Epithelial cell of proximal tubule (primary cell): Measurements from ENCODE around the gene NAV3. TPM values are rescaled to one million over a fixed set of nuclear protein-coding genes. Genes with fewer than 3 reads are reported as not detected.
"Not testable (repeated sequence)": the region's sequence is repeated elsewhere in the genome, so short reads cannot be mapped to it uniquely, and the experiment has no call there.

Experiments
- DNase-seq: peaks from one replicate; pipeline ENCODE4 v3.0.0-alpha.2; 2011; ENCODE audit warnings: low read depth
- H3K4me3 ChIP-seq: 2 replicates; pipeline ENCODE4 v1.5.1; 2011; ENCODE audit warnings: low read depth, mild to moderate bottlenecking, low read length
- total RNA-seq: library from RNA; depleted of rRNA; stranded (reverse); fragments of >200 nt; gene quantifications from 2 replicates; pipeline ENCODE4 v1.2.3, GENCODE V29; 2015
- TF ChIP-seq, protein P1 (sequence below): conservative IDR thresholded peaks from 2 replicates; pipeline ENCODE4 v1.5.1; 2012; ENCODE audit warnings: low read depth, mild to moderate bottlenecking, low read length

The NAV3 gene
- total RNA-seq, 1 donor from 2014 or later: 15.5 TPM

DNA sequence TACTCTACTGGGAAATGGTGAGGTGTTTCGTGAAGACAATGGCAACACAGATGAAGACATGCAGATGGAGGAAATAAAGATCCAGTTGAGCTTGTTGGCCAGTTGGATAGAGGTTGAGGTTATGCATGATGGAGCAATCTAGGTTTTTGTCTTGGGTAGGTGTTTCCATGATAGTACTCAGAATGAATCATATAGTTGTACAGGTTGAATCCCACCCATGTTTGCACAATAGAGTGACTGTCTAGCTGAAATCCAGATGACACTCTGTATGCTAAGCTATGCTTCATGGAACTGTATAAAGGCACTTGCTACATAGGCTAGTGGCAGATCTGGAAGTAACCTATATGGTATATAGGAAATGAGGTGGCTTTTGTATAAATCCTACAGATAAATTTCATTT, 264.9 kb downstream of the NAV3 start:
- DNase-seq: no peak
- TF ChIP-seq, protein P1, sequence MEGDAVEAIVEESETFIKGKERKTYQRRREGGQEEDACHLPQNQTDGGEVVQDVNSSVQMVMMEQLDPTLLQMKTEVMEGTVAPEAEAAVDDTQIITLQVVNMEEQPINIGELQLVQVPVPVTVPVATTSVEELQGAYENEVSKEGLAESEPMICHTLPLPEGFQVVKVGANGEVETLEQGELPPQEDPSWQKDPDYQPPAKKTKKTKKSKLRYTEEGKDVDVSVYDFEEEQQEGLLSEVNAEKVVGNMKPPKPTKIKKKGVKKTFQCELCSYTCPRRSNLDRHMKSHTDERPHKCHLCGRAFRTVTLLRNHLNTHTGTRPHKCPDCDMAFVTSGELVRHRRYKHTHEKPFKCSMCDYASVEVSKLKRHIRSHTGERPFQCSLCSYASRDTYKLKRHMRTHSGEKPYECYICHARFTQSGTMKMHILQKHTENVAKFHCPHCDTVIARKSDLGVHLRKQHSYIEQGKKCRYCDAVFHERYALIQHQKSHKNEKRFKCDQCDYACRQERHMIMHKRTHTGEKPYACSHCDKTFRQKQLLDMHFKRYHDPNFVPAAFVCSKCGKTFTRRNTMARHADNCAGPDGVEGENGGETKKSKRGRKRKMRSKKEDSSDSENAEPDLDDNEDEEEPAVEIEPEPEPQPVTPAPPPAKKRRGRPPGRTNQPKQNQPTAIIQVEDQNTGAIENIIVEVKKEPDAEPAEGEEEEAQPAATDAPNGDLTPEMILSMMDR: no peak
- no peak overlapping the region for H3K4me3 ChIP-seq

- TF ChIP-seq, protein P1: no peak
- no peak overlapping the region for H3K4me3 ChIP-seq
- DNase-seq: no peak
Measured at GRCh38 chr12:78096909-78097597, 266.4 kb downstream of the NAV3 start.

GRCh38 chr12:78099806-78100205, 269.1 kb downstream of the NAV3 start:
- H3K4me3 ChIP-seq: no peak overlapping the region
- TF ChIP-seq, protein P1: no peak
- DNase-seq: no peak

GRCh38 chr12:78101113-78101876, 270.6 kb downstream of the NAV3 start:
- no peak for DNase-seq

DNA sequence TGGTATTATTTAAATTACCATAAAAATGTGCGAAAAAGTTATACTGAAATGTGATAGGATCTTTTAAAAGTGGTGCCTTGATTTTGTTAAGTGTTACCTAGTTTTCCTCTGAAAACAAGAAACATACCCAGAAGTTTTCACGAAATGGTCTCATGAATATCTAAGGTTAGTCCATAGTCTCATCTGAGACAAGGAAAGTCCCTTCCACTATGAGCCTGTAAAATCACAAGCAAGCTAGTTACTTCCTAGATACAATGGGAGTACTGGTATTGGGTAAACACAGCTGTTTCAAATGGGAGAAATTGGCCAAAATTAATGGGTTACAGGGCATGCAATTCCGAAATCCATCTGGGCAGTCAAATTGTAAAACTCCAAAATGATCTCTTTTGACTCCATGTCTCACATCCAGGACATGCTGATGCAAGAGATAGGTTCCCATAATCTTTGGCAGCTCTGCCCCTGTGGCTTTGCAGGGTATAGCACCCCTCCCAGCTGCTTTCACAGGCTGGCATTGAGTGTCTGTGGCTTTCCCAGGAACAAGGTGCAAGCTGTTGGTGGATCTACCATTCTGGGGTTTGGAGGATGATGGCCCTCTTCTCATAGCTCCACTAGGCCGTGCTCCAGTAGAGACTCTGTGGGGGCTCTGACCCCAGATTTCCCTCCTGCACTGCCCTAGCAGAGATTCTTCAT, 271.4 kb downstream of the NAV3 start:
- TF ChIP-seq, protein P1: peak; percentile 21
- no peak for DNase-seq
- H3K4me3 ChIP-seq: no peak overlapping the region

More at GRCh38 chr12:78101113-78101876, 270.6 kb downstream of the NAV3 start:
- TF ChIP-seq, protein P1: no peak
- no peak overlapping the region for H3K4me3 ChIP-seq

- DNase-seq: not testable (repeated sequence)
Measured at GRCh38 chr12:78102801-78103200, 272.1 kb downstream of the NAV3 start.

DNA sequence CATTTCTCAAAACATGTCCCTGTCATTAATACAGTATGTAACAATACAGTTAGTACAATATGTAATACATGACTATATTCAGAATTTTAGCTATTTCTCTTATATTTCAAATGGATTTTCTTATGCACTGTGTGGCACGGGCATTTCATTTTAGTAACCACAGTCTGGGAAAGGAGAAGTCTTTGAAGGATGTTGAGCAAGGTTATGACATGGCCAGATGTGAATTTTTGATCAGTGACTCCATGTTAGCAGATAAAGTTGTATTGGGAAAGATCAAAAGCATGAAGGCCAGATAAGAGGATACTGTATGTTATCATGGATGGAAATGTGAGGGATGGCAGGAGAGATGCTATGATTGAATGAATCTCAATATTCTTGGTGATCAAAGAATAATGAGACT, 285.2 kb downstream of the NAV3 start:
- TF ChIP-seq, protein P1: no peak
- no peak for DNase-seq
- H3K4me3 ChIP-seq: no peak overlapping the region

More at GRCh38 chr12:78102801-78103200, 272.1 kb downstream of the NAV3 start:
- H3K4me3 ChIP-seq: not testable (repeated sequence)
